Measurements from ENCODE around the gene WDR90.

DNA sequence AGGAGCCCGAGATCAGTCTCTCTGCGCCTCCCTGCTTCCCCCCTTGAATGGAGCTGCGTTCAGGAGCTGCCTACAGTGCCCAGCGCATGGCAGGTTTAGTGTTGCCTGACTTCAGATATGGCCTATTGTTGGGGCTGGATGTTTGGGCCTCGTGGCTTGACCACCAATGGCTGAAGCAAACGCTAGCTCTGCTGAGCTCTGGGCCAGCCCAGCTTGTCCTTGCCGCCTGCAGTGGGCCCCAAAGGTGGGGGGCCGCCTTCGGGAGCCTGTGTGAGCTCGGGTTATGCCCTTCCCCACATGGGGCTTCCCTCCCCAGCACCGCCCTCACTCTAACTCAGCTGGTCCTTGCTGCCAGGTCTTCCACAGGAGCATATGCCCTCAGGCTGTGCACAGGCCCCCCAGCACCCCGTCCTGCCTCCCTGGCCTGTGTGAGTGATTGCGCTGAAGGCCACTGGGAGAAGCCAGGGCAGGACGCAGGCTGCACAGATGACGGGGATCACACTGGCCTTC is 11.1 kb upstream of the WDR90 start:
- TF ChIP-seq, protein P1, sequence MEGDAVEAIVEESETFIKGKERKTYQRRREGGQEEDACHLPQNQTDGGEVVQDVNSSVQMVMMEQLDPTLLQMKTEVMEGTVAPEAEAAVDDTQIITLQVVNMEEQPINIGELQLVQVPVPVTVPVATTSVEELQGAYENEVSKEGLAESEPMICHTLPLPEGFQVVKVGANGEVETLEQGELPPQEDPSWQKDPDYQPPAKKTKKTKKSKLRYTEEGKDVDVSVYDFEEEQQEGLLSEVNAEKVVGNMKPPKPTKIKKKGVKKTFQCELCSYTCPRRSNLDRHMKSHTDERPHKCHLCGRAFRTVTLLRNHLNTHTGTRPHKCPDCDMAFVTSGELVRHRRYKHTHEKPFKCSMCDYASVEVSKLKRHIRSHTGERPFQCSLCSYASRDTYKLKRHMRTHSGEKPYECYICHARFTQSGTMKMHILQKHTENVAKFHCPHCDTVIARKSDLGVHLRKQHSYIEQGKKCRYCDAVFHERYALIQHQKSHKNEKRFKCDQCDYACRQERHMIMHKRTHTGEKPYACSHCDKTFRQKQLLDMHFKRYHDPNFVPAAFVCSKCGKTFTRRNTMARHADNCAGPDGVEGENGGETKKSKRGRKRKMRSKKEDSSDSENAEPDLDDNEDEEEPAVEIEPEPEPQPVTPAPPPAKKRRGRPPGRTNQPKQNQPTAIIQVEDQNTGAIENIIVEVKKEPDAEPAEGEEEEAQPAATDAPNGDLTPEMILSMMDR (IDR thresholded peaks at IDR 0.05), result no peak
- TF ChIP-seq POLR2A (IDR thresholded peaks at IDR 0.05), result no peak
